SJSA1 (cell line): ENCODE measurements around the gene CEP85L. TPM values are rescaled to one million over a fixed set of nuclear protein-coding genes. Genes with fewer than 3 reads are reported as not detected.

Experiments used
- DNase-seq, 2 experiments: peaks; one replicate each; pipeline ENCODE4 v3.0.0-alpha.2; 2015 to 2020; ENCODE audit warnings: low spot score in 2 of 2, low read depth in 1 of 2
- H3K27ac ChIP-seq: fragments of 250-450 bp; sonication (Bioruptor Pico); 2 replicates; pipeline ENCODE4 v1.5.1; 2020; ENCODE audit warnings: mild to moderate bottlenecking, moderate library complexity
- H3K27me3 ChIP-seq: fragments of 250-450 bp; sonication (Bioruptor Pico); replicated peaks from 2 replicates; pipeline ENCODE4 v1.5.1; 2020; ENCODE audit warnings: mild to moderate bottlenecking, moderate library complexity
- H3K36me3 ChIP-seq: fragments of 250-450 bp; sonication (Bioruptor Pico); 2 replicates; pipeline ENCODE4 v1.5.1; 2020; ENCODE audit warnings: mild to moderate bottlenecking
- H3K4me1 ChIP-seq: fragments of 250-450 bp; sonication (Bioruptor Pico); replicated peaks from 2 replicates; pipeline ENCODE4 v1.6.1; 2021; ENCODE audit warnings: mild to moderate bottlenecking
- H3K4me3 ChIP-seq: fragments of 250-450 bp; sonication (Bioruptor Pico); 2 replicates; pipeline ENCODE4 v1.5.1; 2020; ENCODE audit warnings: mild to moderate bottlenecking
- H3K9me3 ChIP-seq: fragments of 250-450 bp; sonication (Bioruptor Pico); replicated peaks from 2 replicates; pipeline ENCODE4 v1.5.1; 2020; ENCODE audit warnings: mild to moderate bottlenecking
- total RNA-seq: library from RNA; depleted of rRNA; stranded (reverse); fragments of >200 nt; shearing (Covaris generic); gene quantifications from 2 replicates; pipeline ENCODE4 v1.2.3, GENCODE V29; 2014

Gene CEP85L
- total RNA-seq, 1 experiment from 2014 or later = 12.7 TPM

- DNase-seq = no peak
- Histone ChIP-seq H3K9me3 (no peaks in the 10 kb centered on the region), H3K27ac (no peak overlapping the region), H3K27me3 (no peaks in the 10 kb centered on the region), H3K36me3 (no peaks in the 10 kb centered on the region; the same call in 1 of the 2 replicates), H3K4me3 (no peak overlapping the region), H3K4me1 (no peaks in the 10 kb centered on the region)
Measured at GRCh38 chr6:118596774-118597320, 54.5 kb downstream of the CEP85L start.

- H3K4me1 ChIP-seq = no peaks in the 10 kb centered on the region
- H3K27ac ChIP-seq = no peak overlapping the region
- H3K27me3 ChIP-seq = no peaks in the 10 kb centered on the region
- no peak for DNase-seq
- no peaks in the 10 kb centered on the region for H3K9me3 ChIP-seq
- H3K4me3 ChIP-seq = no peak overlapping the region
- H3K36me3 ChIP-seq = no peaks in the 10 kb centered on the region
Measured at GRCh38 chr6:118594877-118595276, 56.5 kb downstream of the CEP85L start.

GRCh38 chr6:118591897-118592296, 59.5 kb downstream of the CEP85L start:
- Histone ChIP-seq H3K27me3 (no peaks in the 10 kb centered on the region), H3K27ac (no peak overlapping the region), H3K9me3 (no peaks in the 10 kb centered on the region), H3K4me1 (no peaks in the 10 kb centered on the region), H3K4me3 (no peak overlapping the region), H3K36me3 (no peaks in the 10 kb centered on the region)
- DNase-seq = no peak

GRCh38 chr6:118589649-118590365, 61.6 kb downstream of the CEP85L start:
- H3K4me1 ChIP-seq = no peaks in the 10 kb centered on the region
- DNase-seq = no peak
- no peaks in the 10 kb centered on the region for H3K36me3 ChIP-seq
- H3K27ac ChIP-seq = no peak overlapping the region
- no peaks in the 10 kb centered on the region for H3K9me3 ChIP-seq
- H3K4me3 ChIP-seq = no peak overlapping the region
- no peaks in the 10 kb centered on the region for H3K27me3 ChIP-seq

- DNase-seq = no peak
- Histone ChIP-seq H3K4me1 (no peaks in the 10 kb centered on the region), H3K27me3 (no peaks in the 10 kb centered on the region), H3K27ac (no peak overlapping the region), H3K36me3 (no peaks in the 10 kb centered on the region), H3K4me3 (no peak overlapping the region), H3K9me3 (no peaks in the 10 kb centered on the region)
Measured at GRCh38 chr6:118589186-118589585, 62.2 kb downstream of the CEP85L start.

GRCh38 chr6:118588626-118589025, 62.8 kb downstream of the CEP85L start:
- no peak for DNase-seq

GRCh38 chr6:118586746-118587485, 64.5 kb downstream of the CEP85L start:
- no peak overlapping the region for H3K4me3 ChIP-seq
- no peaks in the 10 kb centered on the region for H3K27me3 ChIP-seq
- H3K9me3 ChIP-seq = no peaks in the 10 kb centered on the region
- no peak overlapping the region for H3K27ac ChIP-seq
- H3K4me1 ChIP-seq = no peaks in the 10 kb centered on the region
- DNase-seq = no peak
- no peaks in the 10 kb centered on the region for H3K36me3 ChIP-seq

More at GRCh38 chr6:118588626-118589025, 62.8 kb downstream of the CEP85L start:
- H3K27ac ChIP-seq = no peak overlapping the region
- no peak overlapping the region for H3K4me3 ChIP-seq
- H3K36me3 ChIP-seq = no peaks in the 10 kb centered on the region
- H3K4me1 ChIP-seq = no peaks in the 10 kb centered on the region
- H3K27me3 ChIP-seq = no peaks in the 10 kb centered on the region
- H3K9me3 ChIP-seq = no peaks in the 10 kb centered on the region

GRCh38 chr6:118584911-118585310, 66.5 kb downstream of the CEP85L start:
- Histone ChIP-seq H3K27me3 (no peaks in the 10 kb centered on the region), H3K36me3 (no peaks in the 10 kb centered on the region), H3K4me1 (no peaks in the 10 kb centered on the region), H3K9me3 (0 out of 2 replicates have a peak, but pooled peaks cover 3% of the 10 kb centered on the region), H3K4me3 (no peak overlapping the region), H3K27ac (no peak overlapping the region)
- no peak for DNase-seq

GRCh38 chr6:118581489-118581959, 69.9 kb downstream of the CEP85L start:
- Histone ChIP-seq H3K27me3 (no peaks in the 10 kb centered on the region), H3K27ac (no peak overlapping the region), H3K4me3 (no peak overlapping the region), H3K36me3 (no peaks in the 10 kb centered on the region; the same call in 1 of the 2 replicates), H3K9me3 (peaks cover 14% of the 10 kb centered on the region; the same call in 1 of the 2 replicates), H3K4me1 (no peaks in the 10 kb centered on the region)
- DNase-seq = no peak

- peak in 1 of 2 experiments; percentile 22 for DNase-seq
- Histone ChIP-seq H3K36me3 (no peaks in the 10 kb centered on the region; the same call in 1 of the 2 replicates), H3K4me3 (no peak overlapping the region), H3K9me3 (peaks cover 14% of the 10 kb centered on the region; the same call in 1 of the 2 replicates), H3K27me3 (no peaks in the 10 kb centered on the region), H3K4me1 (no peaks in the 10 kb centered on the region), H3K27ac (no peak overlapping the region)
Measured at GRCh38 chr6:118580585-118581419, 70.6 kb downstream of the CEP85L start.

- peaks cover 20% of the 10 kb centered on the region for H3K9me3 ChIP-seq
- H3K4me3 ChIP-seq = no peak overlapping the region
- H3K4me1 ChIP-seq = no peaks in the 10 kb centered on the region
- no peak for DNase-seq
- H3K27me3 ChIP-seq = no peaks in the 10 kb centered on the region
- H3K27ac ChIP-seq = no peak overlapping the region
- peaks cover 2% of the 10 kb centered on the region for H3K36me3 ChIP-seq
Measured at GRCh38 chr6:118579786-118580185, 71.6 kb downstream of the CEP85L start.

- Histone ChIP-seq H3K4me3 (no peak overlapping the region), H3K36me3 (peaks cover 12% of the 10 kb centered on the region), H3K27ac (no peak overlapping the region), H3K27me3 (no peaks in the 10 kb centered on the region), H3K9me3 (peaks cover 30% of the 10 kb centered on the region), H3K4me1 (no peaks in the 10 kb centered on the region)
- no peak for DNase-seq
Measured at GRCh38 chr6:118578617-118579016, 72.8 kb downstream of the CEP85L start.

- Histone ChIP-seq H3K36me3 (peaks cover 12% of the 10 kb centered on the region), H3K27ac (no peak overlapping the region), H3K27me3 (no peaks in the 10 kb centered on the region), H3K4me3 (no peak overlapping the region), H3K9me3 (peaks cover 30% of the 10 kb centered on the region), H3K4me1 (no peaks in the 10 kb centered on the region)
- DNase-seq = no peak
Measured at GRCh38 chr6:118577972-118578371, 73.4 kb downstream of the CEP85L start.
